HCT116 (cell line): Measurements from ENCODE around the gene CTDNEP1. TPM values are rescaled to one million over a fixed set of nuclear protein-coding genes. Genes with fewer than 3 reads are reported as not detected.

Experiments
- ATAC-seq: fragments of 200-7000 bp; cut with Tn5 transposase; 2 replicates; pipeline ENCODE4 v1.9.1; 2020; ENCODE audit warnings: mild to moderate bottlenecking, moderate library complexity
- BruUV-seq: library from RNA; stranded (reverse); fragments of 400-500 nt; replicated peaks from 2 replicates; lab custom pipeline; 2021; lab: Mats Ljungman, UMichigan
- CTCF ChIA-PET: fragments of 300-600 bp; sonication (Branson Sonifier 250); formaldehyde crosslinking; loops from one replicate; lab custom pipeline; 2021; ENCODE audit warnings: antibody characterized with exemption; lab: Charles Lee
- POLR2A ChIA-PET: fragments of 300-600, 350-600 bp; sonication (Branson Sonifier 250); formaldehyde crosslinking; loops from one replicate; lab custom pipeline; 2021; ENCODE audit warnings: antibody characterized with exemption; lab: Charles Lee
- RAD21 ChIA-PET, 2 experiments: fragments of 300-600 bp; sonication (Branson Sonifier 250); formaldehyde crosslinking; loops; one replicate each; lab custom pipeline; 2023; ENCODE audit warnings: low total read pairs in 2 of 2; ENCODE audit not compliant: uncharacterized antibody in 2 of 2, unreplicated experiment in 2 of 2, low non-redundant PET in 1 of 2; lab: Charles Lee
- DNase-seq: peaks from one replicate; pipeline ENCODE4 v3.0.0-alpha.2; 2010; ENCODE audit warnings: low read depth, low spot score
- H2AFZ ChIP-seq: fragments of 200-600 bp; shearing (Covaris generic), sonication (generic); 2 replicates; pipeline ENCODE4 v1.6.1; 2017; ENCODE audit warnings: low read depth, mixed run types, mixed read lengths, antibody characterized with exemption, low read length; ENCODE audit not compliant: poor library complexity, severe bottlenecking
- H3K27ac ChIP-seq: 2 replicates; pipeline ENCODE4 v1.5.1; 2012; ENCODE audit warnings: low read depth, low read length
- H3K27me3 ChIP-seq: fragments of 200-600 bp; sonication (generic); 2 replicates; pipeline ENCODE4 v1.6.1; 2016; ENCODE audit warnings: mixed run types, low read length, mixed read lengths; ENCODE audit not compliant: insufficient read depth
- H3K36me3 ChIP-seq, 2 experiments: fragments of 200-500 bp in 1 of 2; fragments of 200-600 bp in 1 of 2; sonication (Bioruptor generic) in 1 of 2; sonication (generic) in 1 of 2; 2 replicates each; pipeline versions ENCODE4 v1.5.1 to v1.6.1; 2014 to 2016; ENCODE audit warnings: low read length in 2 of 2, inconsistent platforms in 1 of 2, mixed read lengths in 1 of 2, mixed run types in 1 of 2; ENCODE audit not compliant: insufficient read depth in 2 of 2, control insufficient read depth in 1 of 2
- H3K4me1 ChIP-seq, 2 experiments: fragments of 200-600 bp in 1 of 2; sonication (generic) in 1 of 2; 2 replicates each; pipeline versions ENCODE4 v1.5.1 to v1.6.1; 2012 to 2017; ENCODE audit warnings: low read length in 2 of 2, inconsistent platforms in 1 of 2, mild to moderate bottlenecking in 1 of 2, mixed read lengths in 1 of 2, mixed run types in 1 of 2, moderate library complexity in 1 of 2; ENCODE audit not compliant: insufficient read depth in 2 of 2, control insufficient read depth in 1 of 2
- H3K4me2 ChIP-seq: fragments of 200-600 bp; sonication (generic); 2 replicates; pipeline ENCODE4 v1.6.1; 2017; ENCODE audit warnings: mixed run types, low read length, mixed read lengths
- H3K4me3 ChIP-seq, 2 experiments: fragments of 200-600 bp in 1 of 2; sonication (generic) in 1 of 2; replicated peaks in 1 of 2; 2 replicates each; pipeline ENCODE4 v1.5.1; 2011 to 2016; ENCODE audit warnings: low read length in 2 of 2, control low read depth in 1 of 2, low read depth in 1 of 2, mild to moderate bottlenecking in 1 of 2, mixed read lengths in 1 of 2, mixed run types in 1 of 2
- H3K79me2 ChIP-seq: fragments of 200-600 bp; sonication (generic); 2 replicates; pipeline ENCODE4 v1.6.1; 2017; ENCODE audit warnings: mild to moderate bottlenecking, mixed run types, low read length, moderate library complexity, mixed read lengths; ENCODE audit not compliant: insufficient read depth
- H3K9ac ChIP-seq: fragments of 200-600 bp; sonication (generic); 2 replicates; pipeline ENCODE4 v1.6.1; 2016; ENCODE audit warnings: low read length, mixed read lengths
- H3K9me2 ChIP-seq: fragments of 200-600 bp; sonication (generic), shearing (Covaris generic); 2 replicates; pipeline ENCODE4 v1.6.1; 2017; ENCODE audit warnings: mixed run types, mild to moderate bottlenecking, moderate library complexity; ENCODE audit not compliant: insufficient read depth
- H3K9me3 ChIP-seq, 2 experiments: fragments of 200-500 bp in 1 of 2; fragments of 200-600 bp in 1 of 2; sonication (Bioruptor generic) in 1 of 2; sonication (generic) in 1 of 2; 2 replicates each; pipeline ENCODE4 v1.6.1; 2014 to 2017; ENCODE audit warnings: low read length in 2 of 2, mixed read lengths in 2 of 2, inconsistent platforms in 1 of 2, low read depth in 1 of 2, mild to moderate bottlenecking in 1 of 2, mixed run types in 1 of 2, moderate library complexity in 1 of 2; ENCODE audit not compliant: control insufficient read depth in 1 of 2, insufficient read depth in 1 of 2
- H4K20me1 ChIP-seq: fragments of 200-600 bp; sonication (generic), shearing (Covaris generic); 2 replicates; pipeline ENCODE4 v1.6.1; 2017; ENCODE audit warnings: mixed run types, mild to moderate bottlenecking, moderate library complexity; ENCODE audit not compliant: insufficient read depth
- EGR1 ChIP-seq: IDR thresholded peaks from 2 replicates; pipeline ENCODE4 v1.6.1; 2012; ENCODE audit warnings: low read depth
- EZH2 ChIP-seq: fragments of 200-600 bp; sonication (generic); IDR thresholded peaks from 2 replicates; pipeline ENCODE4 v1.6.1; 2017; ENCODE audit warnings: antibody characterized with exemption, mixed run types
- EZH2phosphoT487 ChIP-seq: fragments of 200-600 bp; IDR thresholded peaks from 2 replicates; pipeline ENCODE4 v1.6.1; 2018; ENCODE audit warnings: antibody characterized with exemption, borderline replicate concordance
- FOSL1 ChIP-seq: IDR thresholded peaks from 2 replicates; pipeline ENCODE4 v1.6.1; 2012; ENCODE audit warnings: low read depth
- POLR2A ChIP-seq: IDR thresholded peaks from 2 replicates; pipeline ENCODE4 v1.7.0; 2011; ENCODE audit warnings: borderline replicate concordance; ENCODE audit not compliant: insufficient read depth, insufficient read length; ENCODE audit errors: extremely low read depth
- RAD21 ChIP-seq: IDR thresholded peaks from 2 replicates; pipeline ENCODE4 v1.6.1; 2012; ENCODE audit warnings: low read depth, mild to moderate bottlenecking
- SIN3A ChIP-seq: IDR thresholded peaks from 2 replicates; pipeline ENCODE4 v1.6.1; 2012; ENCODE audit warnings: low read depth
- SRF ChIP-seq: IDR thresholded peaks from 2 replicates; pipeline ENCODE4 v1.6.1; 2012; ENCODE audit warnings: low read depth
- YY1 ChIP-seq: IDR thresholded peaks from 2 replicates; pipeline ENCODE4 v1.6.1; 2011; ENCODE audit warnings: low read length, low read depth, moderate library complexity, mild to moderate bottlenecking; ENCODE audit not compliant: insufficient replicate concordance; ENCODE audit errors: extremely low read depth
- ZFX ChIP-seq: fragments of 450-650 bp; IDR thresholded peaks from 2 replicates; pipeline ENCODE4 v1.6.1; 2017
- intact Hi-C: fragments of 100-400 bp; cut with micrococcal nuclease; formaldehyde crosslinking; loops from 2 replicates; pipeline ENCODE4 v1.10.0; 2022
- total RNA-seq: library from RNA; stranded (reverse); gene quantifications from one replicate; pipeline ENCODE4 v1.2.1, GENCODE V29; 2021; ENCODE audit not compliant: unreplicated experiment
- TF ChIP-seq, protein P1 (sequence below): IDR thresholded peaks from 2 replicates; pipeline ENCODE4 v1.6.1; 2011; ENCODE audit warnings: mild to moderate bottlenecking, low read length, moderate library complexity; ENCODE audit not compliant: insufficient replicate concordance; ENCODE audit errors: extremely low read depth
- TF ChIP-seq, protein P2 (sequence below): IDR thresholded peaks from 2 replicates; pipeline ENCODE4 v1.6.1; 2012
- TF ChIP-seq, protein P3 (sequence below), 3 experiments: fragments of 200-600 bp in 1 of 3; sonication (generic) in 1 of 3; IDR thresholded peaks in 2 of 3; conservative IDR thresholded peaks in 1 of 3; 2 replicates each; pipeline ENCODE4 v1.5.1; 2012 to 2017; ENCODE audit warnings: low read depth in 2 of 3, low read length in 2 of 3, antibody characterized with exemption in 1 of 3, borderline replicate concordance in 1 of 3, control low read depth in 1 of 3, mild to moderate bottlenecking in 1 of 3, mixed read lengths in 1 of 3, mixed run types in 1 of 3, moderate library complexity in 1 of 3; ENCODE audit not compliant: insufficient read depth in 1 of 3
- TF ChIP-seq, protein P4 (sequence below): IDR thresholded peaks from 2 replicates; pipeline ENCODE4 v1.6.1; 2012

The CTDNEP1 gene
- total RNA-seq, 1 experiment from 2014 or later = 143 TPM

DNA sequence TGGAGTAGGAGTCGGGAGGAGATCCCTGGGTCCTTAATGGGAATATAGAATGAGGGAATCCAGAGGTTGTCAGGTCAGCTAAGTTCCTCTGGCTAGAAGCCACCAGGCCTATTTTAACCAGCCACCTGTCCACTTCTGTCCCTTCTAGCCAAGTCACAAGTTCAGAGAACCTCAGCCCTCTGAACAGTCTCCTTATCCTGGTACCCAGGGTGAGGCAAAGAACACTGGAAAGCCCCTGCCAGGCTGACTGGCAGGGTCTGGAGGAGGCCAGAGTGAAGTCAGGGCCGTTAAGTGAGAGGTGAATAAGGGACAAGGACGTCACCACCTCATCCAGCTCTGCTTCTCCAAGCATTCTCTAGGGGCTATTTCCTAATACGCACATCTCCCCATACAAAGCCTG, 2.7 kb downstream of the CTDNEP1 start (continued):
- TF ChIP-seq, protein P1, sequence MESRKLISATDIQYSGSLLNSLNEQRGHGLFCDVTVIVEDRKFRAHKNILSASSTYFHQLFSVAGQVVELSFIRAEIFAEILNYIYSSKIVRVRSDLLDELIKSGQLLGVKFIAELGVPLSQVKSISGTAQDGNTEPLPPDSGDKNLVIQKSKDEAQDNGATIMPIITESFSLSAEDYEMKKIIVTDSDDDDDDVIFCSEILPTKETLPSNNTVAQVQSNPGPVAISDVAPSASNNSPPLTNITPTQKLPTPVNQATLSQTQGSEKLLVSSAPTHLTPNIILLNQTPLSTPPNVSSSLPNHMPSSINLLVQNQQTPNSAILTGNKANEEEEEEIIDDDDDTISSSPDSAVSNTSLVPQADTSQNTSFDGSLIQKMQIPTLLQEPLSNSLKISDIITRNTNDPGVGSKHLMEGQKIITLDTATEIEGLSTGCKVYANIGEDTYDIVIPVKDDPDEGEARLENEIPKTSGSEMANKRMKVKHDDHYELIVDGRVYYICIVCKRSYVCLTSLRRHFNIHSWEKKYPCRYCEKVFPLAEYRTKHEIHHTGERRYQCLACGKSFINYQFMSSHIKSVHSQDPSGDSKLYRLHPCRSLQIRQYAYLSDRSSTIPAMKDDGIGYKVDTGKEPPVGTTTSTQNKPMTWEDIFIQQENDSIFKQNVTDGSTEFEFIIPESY = no peak
- TF ChIP-seq EZH2phosphoT487 (no peak), ZFX (no peak), EZH2 (no peak), SRF (no peak)
- TF ChIP-seq, protein P2, sequence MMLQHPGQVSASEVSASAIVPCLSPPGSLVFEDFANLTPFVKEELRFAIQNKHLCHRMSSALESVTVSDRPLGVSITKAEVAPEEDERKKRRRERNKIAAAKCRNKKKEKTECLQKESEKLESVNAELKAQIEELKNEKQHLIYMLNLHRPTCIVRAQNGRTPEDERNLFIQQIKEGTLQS = no peak

DNA sequence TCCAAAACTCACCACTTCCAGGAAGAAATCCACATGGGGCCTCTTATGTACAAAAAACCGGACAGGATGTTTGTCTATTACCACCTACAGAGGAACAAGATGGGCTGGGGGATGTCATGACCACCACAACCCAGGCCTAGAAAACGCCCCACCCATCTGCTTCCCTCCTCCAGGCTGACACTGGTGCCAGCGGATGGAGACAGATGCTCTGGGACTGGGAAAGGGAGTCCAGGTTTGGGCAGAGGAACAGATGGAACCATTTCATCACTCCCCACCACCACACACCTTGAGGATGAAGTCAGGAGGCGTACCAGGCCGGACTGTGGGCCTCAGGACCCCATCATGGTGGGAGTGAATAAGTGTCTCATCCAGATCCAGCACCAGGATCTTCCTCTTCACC, 4.8 kb downstream of the CTDNEP1 start:
- Histone ChIP-seq H3K4me1 (peaks cover 13 to 30% of the 10 kb centered on the region in 2 experiments), H3K27me3 (no peaks in the 10 kb centered on the region), H2AFZ (no peak overlapping the region), H3K27ac (no peak overlapping the region), H3K4me2 (no peak overlapping the region), H3K9me3 (no peaks in the 10 kb centered on the region), H3K79me2 (peaks cover 62% of the 10 kb centered on the region), H3K36me3 (peaks cover 14 to 28% of the 10 kb centered on the region in 2 experiments; a peak in 3 of 4 replicates), H3K9ac (no peak overlapping the region), H3K4me3 (no peak overlapping the region)
- intact Hi-C loops = no loop called here
- ChIA-PET RAD21 (no interaction called here), CTCF (no interaction called here), POLR2A (no interaction called here)
- no peak for DNase-seq
- BruUV-seq = no TSS peak
- TF ChIP-seq, protein P2 = no peak
- no peak for TF ChIP-seq RAD21
- TF ChIP-seq, protein P3, sequence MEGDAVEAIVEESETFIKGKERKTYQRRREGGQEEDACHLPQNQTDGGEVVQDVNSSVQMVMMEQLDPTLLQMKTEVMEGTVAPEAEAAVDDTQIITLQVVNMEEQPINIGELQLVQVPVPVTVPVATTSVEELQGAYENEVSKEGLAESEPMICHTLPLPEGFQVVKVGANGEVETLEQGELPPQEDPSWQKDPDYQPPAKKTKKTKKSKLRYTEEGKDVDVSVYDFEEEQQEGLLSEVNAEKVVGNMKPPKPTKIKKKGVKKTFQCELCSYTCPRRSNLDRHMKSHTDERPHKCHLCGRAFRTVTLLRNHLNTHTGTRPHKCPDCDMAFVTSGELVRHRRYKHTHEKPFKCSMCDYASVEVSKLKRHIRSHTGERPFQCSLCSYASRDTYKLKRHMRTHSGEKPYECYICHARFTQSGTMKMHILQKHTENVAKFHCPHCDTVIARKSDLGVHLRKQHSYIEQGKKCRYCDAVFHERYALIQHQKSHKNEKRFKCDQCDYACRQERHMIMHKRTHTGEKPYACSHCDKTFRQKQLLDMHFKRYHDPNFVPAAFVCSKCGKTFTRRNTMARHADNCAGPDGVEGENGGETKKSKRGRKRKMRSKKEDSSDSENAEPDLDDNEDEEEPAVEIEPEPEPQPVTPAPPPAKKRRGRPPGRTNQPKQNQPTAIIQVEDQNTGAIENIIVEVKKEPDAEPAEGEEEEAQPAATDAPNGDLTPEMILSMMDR (IDR thresholded peaks at IDR 0.05 in 2 of 3, conservative IDR thresholded peaks at IDR 0.05 in 1 of 3; ENCODE audit: borderline replicate concordance in 1 of 3, insufficient read depth in 1 of 3, low read depth in 2 of 3, low read length in 2 of 3) = no peak
- TF ChIP-seq FOSL1 = no peak
- TF ChIP-seq YY1 = no peak
- no peak for TF ChIP-seq POLR2A
- TF ChIP-seq, protein P1 = no peak
- no peak for TF ChIP-seq SIN3A
- TF ChIP-seq, protein P4, sequence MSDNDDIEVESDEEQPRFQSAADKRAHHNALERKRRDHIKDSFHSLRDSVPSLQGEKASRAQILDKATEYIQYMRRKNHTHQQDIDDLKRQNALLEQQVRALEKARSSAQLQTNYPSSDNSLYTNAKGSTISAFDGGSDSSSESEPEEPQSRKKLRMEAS = no peak
- TF ChIP-seq EGR1 = no peak
- TF ChIP-seq, all 23 proteins: peak for 0
- Histone ChIP-seq H3K9me2 (no peaks in the 10 kb centered on the region), H4K20me1 (no peaks in the 10 kb centered on the region)
- ATAC-seq = no peak
